ENCODE results near the gene TXNDC8. TPM values are rescaled to one million over a fixed set of nuclear protein-coding genes. Genes with fewer than 3 reads are reported as not detected.

TXNDC8 gene
- total RNA-seq, 1 donor from 2014 or later = not detected

DNA sequence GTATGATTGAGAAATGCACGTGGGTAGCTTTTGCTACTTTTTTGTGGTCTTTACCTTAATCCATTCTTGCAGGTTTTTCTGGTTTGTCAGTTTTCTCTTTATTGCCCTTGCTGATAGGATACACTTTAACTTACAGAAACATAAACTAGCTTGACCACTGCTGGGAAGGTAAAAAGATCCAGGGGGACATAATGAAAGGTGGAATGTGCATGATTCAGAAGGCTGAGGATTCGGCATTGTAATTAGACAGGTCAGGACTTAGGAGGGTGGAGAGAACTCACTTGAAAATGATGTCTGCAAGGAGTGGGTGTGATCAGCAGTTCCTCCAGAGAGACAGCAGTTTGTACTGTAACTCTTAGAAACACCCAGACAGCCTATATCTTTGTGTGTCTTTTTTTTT lies 19.8 kb upstream of the TXNDC8 start:
- H3K4me3 ChIP-seq (ENCODE audit: low read depth, low read length) = no peak overlapping the region
- DNase-seq (ENCODE audit: low read depth) = no peak
- TF ChIP-seq, protein P1, sequence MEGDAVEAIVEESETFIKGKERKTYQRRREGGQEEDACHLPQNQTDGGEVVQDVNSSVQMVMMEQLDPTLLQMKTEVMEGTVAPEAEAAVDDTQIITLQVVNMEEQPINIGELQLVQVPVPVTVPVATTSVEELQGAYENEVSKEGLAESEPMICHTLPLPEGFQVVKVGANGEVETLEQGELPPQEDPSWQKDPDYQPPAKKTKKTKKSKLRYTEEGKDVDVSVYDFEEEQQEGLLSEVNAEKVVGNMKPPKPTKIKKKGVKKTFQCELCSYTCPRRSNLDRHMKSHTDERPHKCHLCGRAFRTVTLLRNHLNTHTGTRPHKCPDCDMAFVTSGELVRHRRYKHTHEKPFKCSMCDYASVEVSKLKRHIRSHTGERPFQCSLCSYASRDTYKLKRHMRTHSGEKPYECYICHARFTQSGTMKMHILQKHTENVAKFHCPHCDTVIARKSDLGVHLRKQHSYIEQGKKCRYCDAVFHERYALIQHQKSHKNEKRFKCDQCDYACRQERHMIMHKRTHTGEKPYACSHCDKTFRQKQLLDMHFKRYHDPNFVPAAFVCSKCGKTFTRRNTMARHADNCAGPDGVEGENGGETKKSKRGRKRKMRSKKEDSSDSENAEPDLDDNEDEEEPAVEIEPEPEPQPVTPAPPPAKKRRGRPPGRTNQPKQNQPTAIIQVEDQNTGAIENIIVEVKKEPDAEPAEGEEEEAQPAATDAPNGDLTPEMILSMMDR (IDR thresholded peaks at IDR 0.05; ENCODE audit: insufficient read depth, low read length, poor library complexity, severe bottlenecking) = no peak
- H3K36me3 ChIP-seq (ENCODE audit: control insufficient read depth, insufficient read depth, low read length) = no peaks in the 10 kb centered on the region
- no peaks in the 10 kb centered on the region for H3K27me3 ChIP-seq (ENCODE audit: control insufficient read depth, insufficient read depth, low read length)

DNA sequence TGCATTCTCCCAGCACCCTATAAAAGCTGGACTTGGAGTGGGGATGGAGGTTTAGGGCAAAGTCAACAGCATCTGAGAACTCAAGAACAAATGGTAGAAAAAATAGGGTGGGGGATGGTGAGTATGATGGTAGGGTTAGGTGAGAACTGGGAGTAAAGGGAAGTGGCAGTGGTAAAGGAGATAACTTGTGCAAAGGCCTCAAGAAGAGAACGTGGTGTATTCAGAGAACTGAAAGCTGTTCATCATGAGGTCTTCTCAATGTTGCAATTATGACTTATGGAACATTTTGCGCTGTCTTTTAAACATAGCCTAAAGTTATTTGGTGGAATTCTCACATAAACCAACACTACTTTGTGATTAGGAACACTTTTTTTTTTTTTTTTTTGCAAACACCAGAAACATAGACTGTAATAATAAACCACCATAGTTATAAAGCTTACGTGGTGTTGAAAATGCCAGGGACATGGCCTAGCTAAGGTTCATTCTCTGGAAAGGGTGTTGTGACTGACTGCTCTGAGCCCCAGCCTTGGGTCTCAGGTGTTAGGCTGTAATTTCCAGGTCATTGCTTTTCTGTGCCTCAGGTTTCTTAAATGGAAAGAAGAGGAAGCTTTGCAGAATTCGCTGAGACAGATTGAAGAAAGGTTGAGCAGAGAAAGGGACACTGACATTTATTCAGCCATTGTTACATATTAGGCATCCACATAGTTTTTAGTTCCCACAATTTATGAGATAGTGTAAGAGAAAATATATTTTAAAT lies 19.2 kb upstream of the TXNDC8 start:
- TF ChIP-seq, protein P1 (IDR thresholded peaks at IDR 0.05; ENCODE audit: insufficient read depth, low read length, poor library complexity, severe bottlenecking) = no peak
- H3K36me3 ChIP-seq (ENCODE audit: control insufficient read depth, insufficient read depth, low read length) = no peaks in the 10 kb centered on the region
- no peak for DNase-seq (ENCODE audit: low read depth)
- H3K27me3 ChIP-seq (ENCODE audit: control insufficient read depth, insufficient read depth, low read length) = no peaks in the 10 kb centered on the region
- H3K4me3 ChIP-seq (ENCODE audit: low read depth, low read length) = no peak overlapping the region

DNA sequence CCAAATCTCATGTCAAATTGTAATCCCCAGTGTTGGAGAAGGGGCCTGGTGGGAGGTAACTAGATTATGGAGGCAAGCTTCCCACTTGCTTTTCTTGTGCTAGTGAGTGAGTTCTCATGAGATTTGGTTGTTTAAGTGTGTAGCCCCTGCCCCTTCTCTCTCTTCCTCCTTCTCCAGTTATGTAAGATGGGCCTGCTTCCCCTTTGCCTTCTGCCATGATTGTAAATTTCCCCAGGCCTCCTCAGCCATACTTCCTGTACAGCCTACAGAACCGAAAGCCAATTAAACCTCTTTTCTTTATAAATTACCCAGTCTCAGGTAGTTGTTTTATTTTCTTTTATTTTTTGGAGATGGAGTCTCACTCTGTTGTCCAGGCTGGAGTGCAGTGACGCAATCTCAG lies 18.2 kb upstream of the TXNDC8 start:
- H3K4me3 ChIP-seq (ENCODE audit: low read depth, low read length) = no peak overlapping the region
- H3K27me3 ChIP-seq (ENCODE audit: control insufficient read depth, insufficient read depth, low read length) = no peaks in the 10 kb centered on the region
- no peaks in the 10 kb centered on the region for H3K36me3 ChIP-seq (ENCODE audit: control insufficient read depth, insufficient read depth, low read length)
- DNase-seq (ENCODE audit: low read depth) = no peak
- TF ChIP-seq, protein P1 (IDR thresholded peaks at IDR 0.05; ENCODE audit: insufficient read depth, low read length, poor library complexity, severe bottlenecking) = no peak

DNA sequence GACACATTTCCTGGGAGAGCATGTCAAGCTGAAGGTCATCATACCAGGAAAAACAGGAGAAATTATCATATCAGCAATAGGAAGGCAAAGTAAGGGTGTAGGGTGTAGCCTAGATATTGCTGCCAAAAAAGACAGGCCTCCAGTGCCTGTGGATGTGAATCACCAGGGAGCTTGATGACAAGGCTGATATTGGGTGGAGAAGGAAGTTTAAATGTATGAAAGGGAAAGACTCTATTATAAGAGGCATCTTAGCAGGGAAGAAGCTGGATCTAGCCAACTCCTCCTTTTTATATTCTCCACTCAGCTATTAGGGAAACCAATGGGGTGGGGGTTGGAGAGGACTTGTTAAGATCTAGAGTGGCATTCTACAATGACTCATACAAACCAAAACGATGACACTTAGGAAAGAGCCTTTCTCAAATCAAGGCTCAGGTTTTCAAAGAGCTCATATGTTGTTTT lies 13.4 kb upstream of the TXNDC8 start:
- H3K4me3 ChIP-seq (ENCODE audit: low read depth, low read length) = no peak overlapping the region
- no peaks in the 10 kb centered on the region for H3K27me3 ChIP-seq (ENCODE audit: control insufficient read depth, insufficient read depth, low read length)
- no peaks in the 10 kb centered on the region for H3K36me3 ChIP-seq (ENCODE audit: control insufficient read depth, insufficient read depth, low read length)
- TF ChIP-seq, protein P1 (IDR thresholded peaks at IDR 0.05; ENCODE audit: insufficient read depth, low read length, poor library complexity, severe bottlenecking) = no peak
- DNase-seq (ENCODE audit: low read depth) = no peak

DNA sequence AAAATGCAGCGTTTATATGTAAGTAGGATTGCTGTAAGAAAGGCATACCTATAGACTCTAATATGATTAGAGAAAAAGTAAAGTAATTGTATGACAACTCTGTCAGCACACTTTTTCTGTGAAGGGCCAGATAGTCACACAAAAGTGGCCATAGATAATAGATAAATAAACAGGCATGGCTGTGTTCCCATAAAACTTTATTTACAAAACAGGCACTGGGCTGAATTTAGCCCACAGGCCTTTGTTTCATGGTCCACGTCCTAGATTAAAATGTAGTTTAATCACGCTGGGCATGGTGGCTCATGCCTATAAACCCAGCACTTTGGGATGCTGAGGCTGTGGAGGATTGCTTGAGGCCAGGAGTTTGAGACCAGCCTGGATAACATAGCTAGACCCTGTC lies 8.7 kb upstream of the TXNDC8 start:
- Histone ChIP-seq H3K27me3 (ENCODE audit: control insufficient read depth, insufficient read depth, low read length) (no peaks in the 10 kb centered on the region), H3K36me3 (ENCODE audit: control insufficient read depth, insufficient read depth, low read length) (no peaks in the 10 kb centered on the region), H3K4me3 (ENCODE audit: low read depth, low read length) (no peak overlapping the region)
- DNase-seq (ENCODE audit: low read depth) = no peak
- TF ChIP-seq, protein P1 (IDR thresholded peaks at IDR 0.05; ENCODE audit: insufficient read depth, low read length, poor library complexity, severe bottlenecking) = no peak

DNA sequence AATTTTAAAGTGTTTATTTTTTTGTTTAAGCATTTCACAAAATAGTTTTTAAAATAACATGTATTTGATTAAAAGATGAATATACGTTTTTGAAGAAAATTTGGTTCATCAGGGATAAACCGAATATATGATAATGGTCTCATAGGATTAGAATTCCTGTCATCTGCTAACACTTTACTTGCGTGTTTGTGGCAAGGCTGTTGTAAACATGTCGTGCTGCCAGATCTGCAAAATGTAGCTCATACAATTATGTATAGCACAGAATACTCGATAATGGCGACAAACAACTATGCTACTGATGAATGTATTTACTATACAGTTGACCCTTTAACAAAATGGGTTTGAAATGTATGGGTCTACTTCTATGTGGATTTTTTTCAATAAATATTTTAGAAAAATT lies 7.2 kb upstream of the TXNDC8 start:
- TF ChIP-seq, protein P1 (IDR thresholded peaks at IDR 0.05; ENCODE audit: insufficient read depth, low read length, poor library complexity, severe bottlenecking) = no peak
- no peak overlapping the region for H3K4me3 ChIP-seq (ENCODE audit: low read depth, low read length)
- DNase-seq (ENCODE audit: low read depth) = no peak
- H3K36me3 ChIP-seq (ENCODE audit: control insufficient read depth, insufficient read depth, low read length) = no peaks in the 10 kb centered on the region
- peaks cover 2% of the 10 kb centered on the region for H3K27me3 ChIP-seq (ENCODE audit: control insufficient read depth, insufficient read depth, low read length)
